Measurements from ENCODE around the gene TACR1. TPM values are rescaled to one million over a fixed set of nuclear protein-coding genes. Genes with fewer than 3 reads are reported as not detected.

Gene TACR1
- total and polyA plus RNA-seq, 2 of the 8 experiments (the other 6 are each of a cell fraction or from before 2014, with no cell fraction given) = 0.09 to 0.37 TPM

DNA sequence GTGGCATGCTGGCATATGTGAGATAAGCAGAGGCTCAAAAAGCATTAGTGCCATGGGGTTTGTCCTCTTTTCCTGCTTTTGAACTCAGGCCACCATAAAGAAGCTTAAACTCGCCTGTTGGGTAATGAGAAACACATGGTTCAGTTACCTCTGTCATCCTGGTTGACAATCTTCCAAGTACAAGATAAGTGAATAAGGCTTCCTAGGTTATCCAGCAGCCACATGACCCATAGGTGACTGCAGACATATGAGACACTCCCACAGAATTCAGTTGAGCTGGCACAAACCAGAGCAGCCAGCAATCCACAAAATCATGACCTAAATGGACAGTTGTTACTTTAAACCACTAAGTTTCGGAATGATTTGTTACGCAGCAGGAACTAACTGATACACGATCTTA is 97.3 kb downstream of the TACR1 start (continued):
- no peak for TF ChIP-seq CHD7 (IDR thresholded peaks at IDR 0.05; ENCODE audit: insufficient replicate concordance, low read length)
- TF ChIP-seq SRF (IDR thresholded peaks at IDR 0.05; ENCODE audit: low read depth, low read length) = no peak
- no peak for TF ChIP-seq SUZ12 (IDR thresholded peaks at IDR 0.05; ENCODE audit: low read length)
- TF ChIP-seq SP1 (IDR thresholded peaks at IDR 0.05; ENCODE audit: low read depth, low read length) = no peak
- TF ChIP-seq HDAC6 (IDR thresholded peaks at IDR 0.05; ENCODE audit: low read depth, low read length) = no peak
- no peak for TF ChIP-seq SP4 (IDR thresholded peaks at IDR 0.05; ENCODE audit: low read length)
- no peak for TF ChIP-seq GTF2F1 (IDR thresholded peaks at IDR 0.05; ENCODE audit: borderline replicate concordance, low read depth, low read length)
- no peak for TF ChIP-seq MAX (IDR thresholded peaks at IDR 0.05)
- no peak for TF ChIP-seq POLR2A (IDR thresholded peaks at IDR 0.05; ENCODE audit: control extremely low read depth in 1 of 2, low read depth in 2 of 2, low read length in 2 of 2)
- TF ChIP-seq, protein P1, sequence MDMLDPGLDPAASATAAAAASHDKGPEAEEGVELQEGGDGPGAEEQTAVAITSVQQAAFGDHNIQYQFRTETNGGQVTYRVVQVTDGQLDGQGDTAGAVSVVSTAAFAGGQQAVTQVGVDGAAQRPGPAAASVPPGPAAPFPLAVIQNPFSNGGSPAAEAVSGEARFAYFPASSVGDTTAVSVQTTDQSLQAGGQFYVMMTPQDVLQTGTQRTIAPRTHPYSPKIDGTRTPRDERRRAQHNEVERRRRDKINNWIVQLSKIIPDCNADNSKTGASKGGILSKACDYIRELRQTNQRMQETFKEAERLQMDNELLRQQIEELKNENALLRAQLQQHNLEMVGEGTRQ (IDR thresholded peaks at IDR 0.05; ENCODE audit: low read length) = no peak

Data from H1 (cell line).